Measurements from ENCODE around the gene MTHFD1L. TPM values are rescaled to one million over a fixed set of nuclear protein-coding genes. Genes with fewer than 3 reads are reported as not detected.

MTHFD1L gene
- total and polyA plus RNA-seq, 2 of the 4 experiments (the other 2 are of a cell fraction), result 43.5 to 53.2 TPM

DNA sequence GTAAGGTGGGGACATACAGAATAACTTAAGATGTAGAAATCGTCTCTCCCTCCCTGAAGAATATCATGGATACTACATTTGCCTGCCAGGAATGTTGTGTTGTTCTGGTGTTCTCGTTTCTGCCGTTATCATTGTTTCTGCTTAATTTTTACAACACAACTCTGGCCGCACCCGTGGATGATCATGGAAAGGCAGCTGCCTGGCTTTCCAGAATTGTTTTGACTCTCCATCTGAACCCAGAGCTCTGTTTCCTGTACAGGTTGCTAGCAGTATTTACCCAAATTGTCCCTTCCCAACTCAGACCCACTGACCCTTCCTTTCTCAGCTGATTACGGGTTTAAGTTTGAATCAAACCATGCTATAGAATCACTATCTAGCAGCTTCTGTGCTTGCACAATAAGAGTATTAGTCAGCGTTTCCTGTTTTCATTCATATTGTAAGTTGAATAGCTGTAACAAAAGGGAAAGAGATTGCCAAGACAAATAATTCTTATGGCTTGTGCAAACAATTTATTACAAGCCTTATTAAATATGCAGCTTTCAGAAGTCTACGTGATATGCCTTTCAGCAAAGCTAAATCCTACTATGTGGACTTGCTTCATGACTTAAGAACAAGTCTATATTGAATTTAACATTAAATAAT is 139.0 kb downstream of the MTHFD1L start (continued):
- no peak for TF ChIP-seq RCOR1 (IDR thresholded peaks at IDR 0.05; ENCODE audit: insufficient replicate concordance, low read length)

DNA sequence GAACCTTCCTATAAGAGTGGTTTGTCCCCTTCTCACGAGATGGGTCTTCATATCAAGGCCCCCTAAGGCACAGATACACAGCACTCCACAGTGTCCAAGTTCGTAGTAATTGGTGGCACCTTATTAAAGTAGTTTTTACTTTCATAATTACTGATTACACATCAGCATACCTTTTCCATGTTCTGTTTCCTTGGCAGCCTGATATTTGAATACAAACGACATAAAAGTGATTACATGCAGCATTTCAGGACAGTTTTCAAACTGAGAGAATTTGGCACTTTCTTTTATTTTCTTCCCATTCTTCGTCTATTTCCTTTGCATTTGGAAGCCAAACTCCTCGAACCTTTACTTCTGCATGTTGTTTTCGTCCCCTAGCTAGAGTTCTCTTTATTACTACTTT is 139.7 kb downstream of the MTHFD1L start:
- H3K18ac ChIP-seq (ENCODE audit: low read depth, low read length), result peak overlapping the region; percentile 93
- H2BK120ac ChIP-seq (ENCODE audit: low read depth, low read length), result peak overlapping the region; percentile 53
- H2AK9ac ChIP-seq (replicated peaks; ENCODE audit: low read depth, low read length, poor library complexity), result no peak overlapping the region
- dilution Hi-C loops (cut with HindIII; ENCODE audit: low sequenced_read_pairs, unreplicated experiment), result no loop called here
- peaks cover 23 to 58% of the 10 kb centered on the region in 2 experiments for H3K79me1 ChIP-seq (ENCODE audit: low read depth in 1 of 2, low read length in 2 of 2)
- intact Hi-C loops (cut with micrococcal nuclease), result no loop called here
- no peaks in the 10 kb centered on the region for H3K27me3 ChIP-seq (ENCODE audit: control insufficient read depth, insufficient read depth, low read length)
- H3K56ac ChIP-seq (ENCODE audit: extremely low read depth, insufficient read depth, low read length), result no peak overlapping the region
- H3K4me2 ChIP-seq (ENCODE audit: low read depth, low read length), result peak overlapping the region; percentile 57
- peaks cover 23% of the 10 kb centered on the region for H3K4me1 ChIP-seq (ENCODE audit: control insufficient read depth, insufficient read depth, low read length)
- H3K4ac ChIP-seq (ENCODE audit: low read depth, low read length), result peak overlapping the region; percentile 49
- TF ChIP-seq CEBPB (IDR thresholded peaks at IDR 0.05; ENCODE audit: low read depth, low read length), result no peak
- TF ChIP-seq RCOR1 (IDR thresholded peaks at IDR 0.05; ENCODE audit: insufficient replicate concordance, low read length), result no peak
- no peak for TF ChIP-seq BHLHE40 (IDR thresholded peaks at IDR 0.05; ENCODE audit: low read depth, low read length)
- TF ChIP-seq CTCF (conservative IDR thresholded peaks at IDR 0.05; ENCODE audit: low read depth, low read length), result no peak
- peak overlapping the region; percentile 51; a peak in 2 of 4 replicates for H4K8ac ChIP-seq (ENCODE audit: low read depth in 2 of 2, low read length in 2 of 2)
- in situ Hi-C loops (cut with MboI; ENCODE audit: low sequenced_read_pairs), result no loop called here
- H3K14ac ChIP-seq (replicated peaks; ENCODE audit: low read depth, low read length), result no peak overlapping the region; the same call in 1 of the 2 replicates
- peak overlapping the region; percentile 58; the same call in 1 of the 3 replicates for H2BK15ac ChIP-seq (ENCODE audit: low read depth, low read length)
- H4K20me1 ChIP-seq (ENCODE audit: insufficient read depth, low read length), result no peaks in the 10 kb centered on the region
- BruUV-seq (replicated peaks), result no TSS peak
- H3K9ac ChIP-seq (ENCODE audit: low read depth, low read length), result 0 out of 2 replicates have a peak overlapping the region, but pooled peaks have one; percentile 19
- H4K5ac ChIP-seq (ENCODE audit: low read depth, low read length), result peak overlapping the region; percentile 75
- no peak overlapping the region for H2AFZ ChIP-seq (replicated peaks; ENCODE audit: low read length, poor library complexity)
- H2BK20ac ChIP-seq (ENCODE audit: low read depth, low read length), result peak overlapping the region; percentile 62; the same call in 1 of the 2 replicates
- ATAC-seq (ENCODE audit: low read depth) (no peak), DNase-seq (no peak)
- ChIA-PET POLR2A (ENCODE audit: unreplicated experiment) (interaction anchor here (0.6 kb wide), 1 partner anchor 452 kb away, joined by 3 read pairs; no protein-coding TSS in a partner anchor), CTCF (interaction anchor here (1.0 to 1.6 kb wide), 4 partner anchors 9 to 319 kb away, joined by 3 to 9 read pairs (median 4); no protein-coding TSS in a partner anchor)
- peak overlapping the region; percentile 57; the same call in 1 of the 2 replicates for H3K27ac ChIP-seq (ENCODE audit: insufficient read depth, low read length)
- peaks cover 17% of the 10 kb centered on the region for H3K9me1 ChIP-seq (ENCODE audit: insufficient read depth, low read length)
- peak overlapping the region; percentile 82 for H2BK5ac ChIP-seq (ENCODE audit: low read depth, low read length, poor library complexity, severe bottlenecking)
- no peak overlapping the region for H3K4me3 ChIP-seq (ENCODE audit: insufficient read depth, low read depth, low read length)
- peak overlapping the region; percentile 16; the same call in 1 of the 2 replicates for H2AK5ac ChIP-seq (ENCODE audit: low read depth, low read length)
- H3K36me3 ChIP-seq (ENCODE audit: control insufficient read depth, insufficient read depth, low read length), result peaks cover 10% of the 10 kb centered on the region
- no peaks in the 10 kb centered on the region for H3K9me3 ChIP-seq (ENCODE audit: control insufficient read depth, insufficient read depth, low read length)
- WGBS, 2 experiments (ENCODE audit: extremely low coverage in 2 of 2, insufficient read length in 1 of 2), result no CpG with 5 or more reads among the region's 6 CpGs
- H3K23ac ChIP-seq (ENCODE audit: low read depth, low read length), result no peak overlapping the region
- peak overlapping the region; percentile 71; the same call in 1 of the 2 replicates for H4K91ac ChIP-seq (ENCODE audit: insufficient read depth, low read depth, low read length)
